ENCODE measurements around the gene GCM1. TPM values are rescaled to one million over a fixed set of nuclear protein-coding genes. Genes with fewer than 3 reads are reported as not detected.

The GCM1 gene
- total RNA-seq, 1 donor from 2014 or later = 0.29 TPM

- no peaks in the 10 kb centered on the region for H3K27me3 Mint-ChIP-seq
- no peak for ATAC-seq (ENCODE audit: low read depth)
- peak overlapping the region; percentile 87 for H3K27ac Mint-ChIP-seq
- H3K4me3 Mint-ChIP-seq = peak overlapping the region; percentile 68
- POLR2A ChIA-PET = interaction anchor here (0.6 to 2.7 kb wide), 16 partner anchors 16 to 313 kb away, joined by 3 to 22 read pairs (median 5); no protein-coding TSS in a partner anchor
- no peak for DNase-seq
- no peaks in the 10 kb centered on the region for H3K9me3 Mint-ChIP-seq
- CTCF ChIA-PET = interaction anchor here (0.6 to 7.1 kb wide), 42 partner anchors 8 to 556 kb away, joined by 3 to 109 read pairs (median 4); partner anchors contain the start of gene ELOVL5
- TF ChIP-seq, protein P1, sequence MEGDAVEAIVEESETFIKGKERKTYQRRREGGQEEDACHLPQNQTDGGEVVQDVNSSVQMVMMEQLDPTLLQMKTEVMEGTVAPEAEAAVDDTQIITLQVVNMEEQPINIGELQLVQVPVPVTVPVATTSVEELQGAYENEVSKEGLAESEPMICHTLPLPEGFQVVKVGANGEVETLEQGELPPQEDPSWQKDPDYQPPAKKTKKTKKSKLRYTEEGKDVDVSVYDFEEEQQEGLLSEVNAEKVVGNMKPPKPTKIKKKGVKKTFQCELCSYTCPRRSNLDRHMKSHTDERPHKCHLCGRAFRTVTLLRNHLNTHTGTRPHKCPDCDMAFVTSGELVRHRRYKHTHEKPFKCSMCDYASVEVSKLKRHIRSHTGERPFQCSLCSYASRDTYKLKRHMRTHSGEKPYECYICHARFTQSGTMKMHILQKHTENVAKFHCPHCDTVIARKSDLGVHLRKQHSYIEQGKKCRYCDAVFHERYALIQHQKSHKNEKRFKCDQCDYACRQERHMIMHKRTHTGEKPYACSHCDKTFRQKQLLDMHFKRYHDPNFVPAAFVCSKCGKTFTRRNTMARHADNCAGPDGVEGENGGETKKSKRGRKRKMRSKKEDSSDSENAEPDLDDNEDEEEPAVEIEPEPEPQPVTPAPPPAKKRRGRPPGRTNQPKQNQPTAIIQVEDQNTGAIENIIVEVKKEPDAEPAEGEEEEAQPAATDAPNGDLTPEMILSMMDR (IDR thresholded peaks at IDR 0.05) = no peak
- no peaks in the 10 kb centered on the region for H3K36me3 Mint-ChIP-seq (ENCODE audit: low read depth)
- intact Hi-C loops (cut with micrococcal nuclease) = loop anchor here (1.0 to 5.0 kb wide), 12 partner anchors 59 to 555 kb away; partner anchors contain the start of gene ELOVL5
- peaks cover 26% of the 10 kb centered on the region for H3K4me1 Mint-ChIP-seq
Observed at GRCh38 chr6:53172468-53172803, 23.8 kb upstream of the GCM1 start.

DNA sequence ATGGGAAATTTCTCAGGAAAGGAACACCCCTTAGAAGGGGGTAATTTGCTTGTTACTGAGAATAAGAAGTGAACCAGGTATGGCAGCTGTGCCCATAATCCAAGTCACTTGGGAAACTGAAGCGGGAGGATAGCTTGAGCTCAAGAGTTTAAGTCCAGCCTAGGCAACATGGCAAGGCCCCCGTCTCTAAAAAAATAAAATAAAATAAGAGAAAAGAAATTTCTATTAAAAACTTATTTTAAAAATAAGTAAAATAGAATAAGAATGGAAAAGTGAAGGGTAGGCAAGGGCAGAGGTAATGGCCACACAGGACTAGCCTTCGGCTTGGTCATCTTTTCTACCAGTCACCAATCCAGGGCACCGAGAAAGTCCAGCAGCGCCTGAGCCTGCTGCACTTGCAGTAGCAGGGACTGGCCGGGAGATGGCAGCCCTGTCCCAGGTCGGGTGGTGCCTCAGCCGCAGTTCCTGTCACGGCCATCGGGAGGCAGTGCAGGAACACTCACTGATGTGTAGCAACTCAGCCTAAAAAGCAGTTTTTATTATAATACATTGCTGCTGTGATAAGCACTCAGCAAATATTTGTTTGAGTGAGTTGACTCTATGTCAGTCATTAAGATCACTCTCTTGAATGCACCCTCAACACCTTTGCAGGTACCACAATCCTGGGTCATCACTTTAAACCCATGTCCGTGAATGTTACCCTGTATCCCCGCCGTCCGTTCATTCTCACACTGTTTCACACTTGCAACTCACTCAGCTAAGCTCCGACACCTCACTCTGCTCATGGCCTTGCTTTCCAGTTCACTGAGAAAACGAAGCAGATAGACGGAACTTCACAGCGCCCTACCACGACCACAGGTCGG, 23.2 kb upstream of the GCM1 start:
- TF ChIP-seq, protein P1 (IDR thresholded peaks at IDR 0.05) = peak; percentile 100
- intact Hi-C loops (cut with micrococcal nuclease) = loop anchor here (1.0 to 5.0 kb wide), 12 partner anchors 59 to 555 kb away; partner anchors contain the start of gene ELOVL5
- ChIA-PET CTCF (interaction anchor here (0.6 to 7.1 kb wide), 41 partner anchors 9 to 556 kb away, joined by 3 to 109 read pairs (median 4); partner anchors contain the start of gene ELOVL5), POLR2A (interaction anchor here (0.5 to 2.7 kb wide), 14 partner anchors 28 to 314 kb away, joined by 3 to 22 read pairs (median 6); no protein-coding TSS in a partner anchor)
- Mint-ChIP-seq H3K9me3 (no peaks in the 10 kb centered on the region), H3K27ac (peak overlapping the region; percentile 87), H3K36me3 (ENCODE audit: low read depth) (no peaks in the 10 kb centered on the region), H3K4me1 (peaks cover 24% of the 10 kb centered on the region), H3K27me3 (no peaks in the 10 kb centered on the region), H3K4me3 (peak overlapping the region; percentile 68)
- ATAC-seq (ENCODE audit: low read depth) = peak; percentile 98
- DNase-seq = peak; percentile 91

- intact Hi-C loops (cut with micrococcal nuclease) = no loop called here
- H3K27ac Mint-ChIP-seq = no peak overlapping the region
- ChIA-PET POLR2A (interaction anchor here (0.9 kb wide), 1 partner anchor 178 kb away, joined by 3 read pairs; no protein-coding TSS in a partner anchor), CTCF (interaction anchor here (1.0 to 7.1 kb wide), 4 partner anchors 126 to 315 kb away, joined by 3 to 109 read pairs (median 6); no protein-coding TSS in a partner anchor)
- no peaks in the 10 kb centered on the region for H3K9me3 Mint-ChIP-seq
- no peak for ATAC-seq (ENCODE audit: low read depth)
- no peaks in the 10 kb centered on the region for H3K36me3 Mint-ChIP-seq (ENCODE audit: low read depth)
- no peak for DNase-seq
- peaks cover 15% of the 10 kb centered on the region for H3K4me1 Mint-ChIP-seq
- TF ChIP-seq, protein P1 (IDR thresholded peaks at IDR 0.05) = no peak
- H3K4me3 Mint-ChIP-seq = no peak overlapping the region
- H3K27me3 Mint-ChIP-seq = no peaks in the 10 kb centered on the region
Observed at GRCh38 chr6:53168516-53169267, 20.1 kb upstream of the GCM1 start.

- TF ChIP-seq, protein P1 (IDR thresholded peaks at IDR 0.05) = no peak
Observed at GRCh38 chr6:53165293-53165692, 16.7 kb upstream of the GCM1 start.

More at GRCh38 chr6:53165293-53165692, 16.7 kb upstream of the GCM1 start:
- Mint-ChIP-seq H3K4me1 (peaks cover 7% of the 10 kb centered on the region), H3K9me3 (no peaks in the 10 kb centered on the region), H3K27me3 (no peaks in the 10 kb centered on the region), H3K36me3 (ENCODE audit: low read depth) (no peaks in the 10 kb centered on the region), H3K4me3 (no peak overlapping the region), H3K27ac (no peak overlapping the region)
- no peak for DNase-seq
- CTCF ChIA-PET = no interaction called here
- intact Hi-C loops (cut with micrococcal nuclease) = no loop called here
- POLR2A ChIA-PET = no interaction called here
- ATAC-seq (ENCODE audit: low read depth) = no peak
